Measurements from ENCODE around the gene FBXL16.

GRCh38 chr16:702341-702740 lies 3.3 kb downstream of the FBXL16 start:
- TF ChIP-seq, protein P1, sequence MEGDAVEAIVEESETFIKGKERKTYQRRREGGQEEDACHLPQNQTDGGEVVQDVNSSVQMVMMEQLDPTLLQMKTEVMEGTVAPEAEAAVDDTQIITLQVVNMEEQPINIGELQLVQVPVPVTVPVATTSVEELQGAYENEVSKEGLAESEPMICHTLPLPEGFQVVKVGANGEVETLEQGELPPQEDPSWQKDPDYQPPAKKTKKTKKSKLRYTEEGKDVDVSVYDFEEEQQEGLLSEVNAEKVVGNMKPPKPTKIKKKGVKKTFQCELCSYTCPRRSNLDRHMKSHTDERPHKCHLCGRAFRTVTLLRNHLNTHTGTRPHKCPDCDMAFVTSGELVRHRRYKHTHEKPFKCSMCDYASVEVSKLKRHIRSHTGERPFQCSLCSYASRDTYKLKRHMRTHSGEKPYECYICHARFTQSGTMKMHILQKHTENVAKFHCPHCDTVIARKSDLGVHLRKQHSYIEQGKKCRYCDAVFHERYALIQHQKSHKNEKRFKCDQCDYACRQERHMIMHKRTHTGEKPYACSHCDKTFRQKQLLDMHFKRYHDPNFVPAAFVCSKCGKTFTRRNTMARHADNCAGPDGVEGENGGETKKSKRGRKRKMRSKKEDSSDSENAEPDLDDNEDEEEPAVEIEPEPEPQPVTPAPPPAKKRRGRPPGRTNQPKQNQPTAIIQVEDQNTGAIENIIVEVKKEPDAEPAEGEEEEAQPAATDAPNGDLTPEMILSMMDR (IDR thresholded peaks at IDR 0.05) = no peak
- no peak for TF ChIP-seq POLR2A (IDR thresholded peaks at IDR 0.05)
